Breast epithelium (tissue), 4 donors: ENCODE measurements around the gene PPARA. TPM values are rescaled to one million over a fixed set of nuclear protein-coding genes. Genes with fewer than 3 reads are reported as not detected.

Experiments used
- DNase-seq, 2 donors: peaks; one replicate each; pipeline ENCODE4 v3.0.0-alpha.2; 2019; ENCODE audit warnings: low spot score in 2 of 2
- H3K27ac ChIP-seq, 2 donors: fragments of 200-600 bp; sonication (generic) in 1 of 2; one replicate each; pipeline ENCODE4 v1.5.1; 2016 to 2019; ENCODE audit warnings: mild to moderate bottlenecking in 1 of 2
- H3K27me3 ChIP-seq, 2 donors: fragments of 200-600 bp; sonication (generic) in 1 of 2; one replicate each; pipeline versions ENCODE4 v1.5.1 to v1.6.0; 2017 to 2019; ENCODE audit warnings: control low read depth in 1 of 2, mild to moderate bottlenecking in 1 of 2
- H3K36me3 ChIP-seq: fragments of 200-600 bp; one replicate; pipeline ENCODE4 v1.5.1; 2019
- H3K4me1 ChIP-seq, 2 donors: fragments of 200-600 bp; sonication (generic); one replicate each; pipeline ENCODE4 v1.5.1; 2016 to 2019; ENCODE audit warnings: control low read depth in 1 of 2
- H3K4me3 ChIP-seq, 3 donors: fragments of 200-600 bp; sonication (generic); 1 replicate in 2 of 3; 2 replicates in 1 of 3; pipeline ENCODE4 v1.5.1; 2016 to 2019; ENCODE audit warnings: mild to moderate bottlenecking in 3 of 3, moderate library complexity in 2 of 3
- H3K9me3 ChIP-seq, 2 donors: fragments of 200-600 bp; sonication (generic) in 1 of 2; one replicate each; pipeline ENCODE4 v1.5.1; 2016 to 2019; ENCODE audit warnings: control low read depth in 1 of 2
- POLR2A ChIP-seq: fragments of 450-650 bp; IDR thresholded peaks from one replicate; pipeline ENCODE4 v1.6.1; 2016; ENCODE audit warnings: antibody characterized with exemption, mild to moderate bottlenecking, moderate library complexity
- POLR2AphosphoS5 ChIP-seq, 3 donors: sonication (generic); formaldehyde crosslinking; IDR thresholded peaks; one replicate each; pipeline ENCODE4 v1.6.1; 2017; ENCODE audit warnings: antibody characterized with exemption in 3 of 3
- intact Hi-C: fragments of 100-400 bp; cut with DNase I; formaldehyde crosslinking; loops from one replicate; pipeline ENCODE4 v1.15.1; 2023; ENCODE audit warnings: low total_unique reads
- total RNA-seq, 3 donors: library from RNA; depleted of rRNA; stranded (reverse); fragments of >200 nt; gene quantifications; one replicate each; pipeline ENCODE4 v1.1.0, GENCODE V29; 2016
- TF ChIP-seq, protein P1 (sequence below), 3 donors: fragments of 450-650 bp; IDR thresholded peaks; one replicate each; pipeline ENCODE4 v1.5.1; 2016 to 2017; ENCODE audit warnings: antibody characterized with exemption in 3 of 3, mild to moderate bottlenecking in 3 of 3, moderate library complexity in 3 of 3

The PPARA gene
- total RNA-seq, 3 donors from 2014 or later, result 15.2 to 31.0 (median 22.3) TPM

DNA sequence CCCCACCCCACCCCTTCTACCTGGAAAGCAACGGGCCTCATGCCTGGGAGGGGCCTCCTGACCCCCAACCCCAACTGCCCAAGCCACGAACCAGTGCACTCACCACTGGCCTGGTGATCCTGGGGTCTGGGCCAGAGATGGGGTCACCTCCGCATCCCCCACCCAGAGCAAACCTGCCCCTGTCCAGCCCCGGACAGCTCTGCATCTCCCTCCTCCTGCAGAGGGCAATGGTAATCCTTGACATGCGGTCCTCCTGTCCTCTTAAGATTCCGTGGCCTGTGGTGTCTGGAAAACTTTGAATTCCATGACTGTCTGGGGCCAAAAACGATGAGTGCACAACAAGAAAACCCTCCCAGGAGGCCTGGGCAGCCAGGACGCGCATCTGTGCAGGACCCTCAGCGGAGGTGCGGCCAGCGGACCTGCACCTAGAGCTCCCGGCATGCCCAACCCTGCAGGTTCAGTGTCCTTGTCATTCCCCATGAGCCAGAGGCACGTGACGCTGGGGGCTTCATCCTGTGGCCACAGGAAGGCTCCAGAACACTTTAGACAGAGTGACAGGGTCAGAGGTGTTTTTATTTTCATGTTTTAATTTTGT lies 16.1 kb upstream of the PPARA start:
- Histone ChIP-seq H3K36me3 (no peaks in the 10 kb centered on the region), H3K27ac (no peak overlapping the region), H3K4me3 (no peak overlapping the region), H3K27me3 (no peaks in the 10 kb centered on the region), H3K4me1 (no peaks in the 10 kb centered on the region), H3K9me3 (no peaks in the 10 kb centered on the region)
- intact Hi-C loops, result loop anchor here (10.0 kb wide), 1 partner anchor 161 kb away; the partner anchor contains the start of gene GTSE1
- DNase-seq, result no peak
- TF ChIP-seq POLR2AphosphoS5 (IDR thresholded peaks at IDR 0.05) (no peak), POLR2A (no peak)
- TF ChIP-seq, protein P1, sequence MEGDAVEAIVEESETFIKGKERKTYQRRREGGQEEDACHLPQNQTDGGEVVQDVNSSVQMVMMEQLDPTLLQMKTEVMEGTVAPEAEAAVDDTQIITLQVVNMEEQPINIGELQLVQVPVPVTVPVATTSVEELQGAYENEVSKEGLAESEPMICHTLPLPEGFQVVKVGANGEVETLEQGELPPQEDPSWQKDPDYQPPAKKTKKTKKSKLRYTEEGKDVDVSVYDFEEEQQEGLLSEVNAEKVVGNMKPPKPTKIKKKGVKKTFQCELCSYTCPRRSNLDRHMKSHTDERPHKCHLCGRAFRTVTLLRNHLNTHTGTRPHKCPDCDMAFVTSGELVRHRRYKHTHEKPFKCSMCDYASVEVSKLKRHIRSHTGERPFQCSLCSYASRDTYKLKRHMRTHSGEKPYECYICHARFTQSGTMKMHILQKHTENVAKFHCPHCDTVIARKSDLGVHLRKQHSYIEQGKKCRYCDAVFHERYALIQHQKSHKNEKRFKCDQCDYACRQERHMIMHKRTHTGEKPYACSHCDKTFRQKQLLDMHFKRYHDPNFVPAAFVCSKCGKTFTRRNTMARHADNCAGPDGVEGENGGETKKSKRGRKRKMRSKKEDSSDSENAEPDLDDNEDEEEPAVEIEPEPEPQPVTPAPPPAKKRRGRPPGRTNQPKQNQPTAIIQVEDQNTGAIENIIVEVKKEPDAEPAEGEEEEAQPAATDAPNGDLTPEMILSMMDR (IDR thresholded peaks at IDR 0.05), result no peak

DNA sequence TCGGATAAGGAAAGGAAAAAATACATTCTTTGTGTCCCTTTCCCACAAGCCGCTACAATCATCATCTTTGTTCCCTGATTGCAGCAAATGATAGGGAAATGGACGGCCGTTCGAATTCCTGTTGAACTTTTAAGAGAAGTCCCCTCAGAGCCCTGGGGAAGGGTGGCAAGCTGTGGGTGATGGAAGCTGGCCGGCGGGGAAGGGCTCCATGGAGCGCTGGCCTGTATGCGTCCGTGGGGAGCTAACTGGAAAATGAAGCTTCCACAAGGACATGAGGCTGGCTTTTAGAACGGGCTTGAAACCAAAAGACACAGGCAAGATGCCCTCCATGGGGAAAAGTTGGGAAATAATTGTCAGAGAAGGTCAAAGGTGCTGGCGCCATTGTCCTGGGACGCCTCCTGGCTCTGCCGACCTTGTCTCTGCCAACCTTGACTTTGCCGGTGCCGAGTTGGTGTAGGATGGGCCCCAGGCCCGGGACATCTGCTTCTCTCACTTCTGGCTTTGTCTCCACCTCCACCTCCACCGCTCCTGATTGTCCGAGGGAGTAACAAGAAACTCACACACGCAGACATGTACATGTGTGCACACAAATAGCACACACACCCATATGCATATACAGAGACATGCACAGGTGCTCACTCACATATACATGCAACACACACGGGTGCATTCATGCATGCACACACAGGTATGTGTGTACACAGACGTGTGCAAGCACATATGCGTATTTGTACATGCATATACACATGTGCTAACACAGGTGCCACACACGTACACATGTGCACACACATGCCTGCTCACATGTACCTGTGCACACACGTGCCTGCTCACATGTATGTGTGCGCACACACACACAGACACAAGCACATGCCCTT lies 14.5 kb upstream of the PPARA start:
- Histone ChIP-seq H3K4me3 (no peak overlapping the region), H3K36me3 (no peaks in the 10 kb centered on the region), H3K9me3 (no peaks in the 10 kb centered on the region), H3K27me3 (no peaks in the 10 kb centered on the region), H3K27ac (no peak overlapping the region), H3K4me1 (no peaks in the 10 kb centered on the region)
- intact Hi-C loops, result loop anchor here (10.0 kb wide), 1 partner anchor 159 kb away; the partner anchor contains the start of gene GTSE1
- no peak for DNase-seq
- TF ChIP-seq, protein P1 (IDR thresholded peaks at IDR 0.05), result no peak
- TF ChIP-seq POLR2A (no peak), POLR2AphosphoS5 (IDR thresholded peaks at IDR 0.05) (no peak)

DNA sequence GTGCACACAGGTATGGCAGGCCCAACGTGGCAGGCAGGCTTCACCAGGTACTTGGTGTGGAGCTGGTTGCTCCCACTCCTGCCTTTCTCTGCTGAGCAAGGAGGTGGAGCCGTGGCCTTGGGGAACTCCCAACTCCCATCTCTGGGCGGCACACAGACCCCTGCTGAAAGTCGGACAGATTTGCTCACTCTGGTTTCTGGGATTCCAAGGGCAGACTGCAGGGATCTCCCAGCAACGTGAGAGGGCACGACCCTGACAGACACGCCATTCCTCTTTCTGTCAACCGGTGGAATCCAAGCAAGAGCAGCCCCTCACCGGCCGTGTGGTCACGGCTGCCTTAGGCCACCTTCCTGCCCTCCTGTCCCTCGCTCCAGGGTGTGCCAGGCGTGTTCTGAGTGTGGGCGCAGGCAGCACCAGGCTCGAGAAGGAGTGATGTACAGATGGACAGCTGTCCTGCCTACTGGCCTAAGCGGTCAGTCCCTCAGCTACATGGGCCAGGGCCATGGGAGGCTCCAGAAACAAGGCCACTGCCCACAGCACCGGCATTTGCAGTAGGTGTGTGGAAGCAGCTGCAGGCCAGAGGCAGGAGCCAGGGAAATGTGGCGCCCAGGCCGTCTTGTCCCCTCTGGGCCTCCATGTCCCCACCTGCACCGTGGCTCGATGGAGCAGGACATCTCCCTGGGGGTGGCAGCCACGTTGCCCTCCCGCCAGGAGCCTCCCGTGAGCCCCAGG lies 13.7 kb upstream of the PPARA start:
- no peak overlapping the region for H3K4me3 ChIP-seq
- intact Hi-C loops, result loop anchor here (10.0 kb wide), 1 partner anchor 158 kb away; the partner anchor contains the start of gene GTSE1
- H3K4me1 ChIP-seq, result no peaks in the 10 kb centered on the region
- H3K27ac ChIP-seq, result no peak overlapping the region
- DNase-seq, result no peak
- no peaks in the 10 kb centered on the region for H3K9me3 ChIP-seq
- no peaks in the 10 kb centered on the region for H3K27me3 ChIP-seq
- H3K36me3 ChIP-seq, result no peaks in the 10 kb centered on the region
- TF ChIP-seq, protein P1 (IDR thresholded peaks at IDR 0.05), result no peak
- no peak for TF ChIP-seq POLR2AphosphoS5 (IDR thresholded peaks at IDR 0.05)
- TF ChIP-seq POLR2A, result no peak

DNA sequence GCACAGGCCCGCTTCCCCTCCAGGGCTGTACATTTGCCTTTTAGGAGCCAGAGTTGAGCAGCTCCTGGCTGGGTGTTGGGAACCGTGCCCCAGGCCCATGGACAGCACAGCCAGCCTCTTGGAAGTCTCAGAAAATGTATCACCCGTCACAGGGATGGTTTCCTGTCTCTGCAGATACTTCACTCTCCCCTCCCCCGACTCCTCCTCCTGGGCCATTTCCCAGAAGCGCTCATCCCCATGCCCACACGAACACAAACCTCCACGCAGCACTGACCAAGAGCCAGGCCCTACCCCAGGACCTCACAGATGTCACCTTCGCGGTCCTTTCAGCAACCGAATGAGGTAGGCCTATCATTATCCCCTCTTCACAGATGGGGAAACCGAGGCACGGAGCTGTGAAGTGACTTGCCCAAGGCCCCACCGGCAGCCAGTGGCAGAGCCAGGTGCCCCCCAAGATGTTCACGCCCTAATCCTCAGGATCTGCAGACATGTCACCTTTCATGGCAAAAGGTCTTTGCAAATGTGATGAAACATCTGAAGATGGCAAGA lies 13.0 kb upstream of the PPARA start:
- no peaks in the 10 kb centered on the region for H3K27me3 ChIP-seq
- H3K4me1 ChIP-seq, result no peaks in the 10 kb centered on the region
- DNase-seq, result no peak
- no peaks in the 10 kb centered on the region for H3K36me3 ChIP-seq
- H3K27ac ChIP-seq, result no peak overlapping the region
- intact Hi-C loops, result loop anchor here (10.0 kb wide), 1 partner anchor 158 kb away; the partner anchor contains the start of gene GTSE1
- TF ChIP-seq, protein P1 (IDR thresholded peaks at IDR 0.05), result no peak
- TF ChIP-seq POLR2AphosphoS5 (IDR thresholded peaks at IDR 0.05), result no peak
- no peak for TF ChIP-seq POLR2A
- H3K4me3 ChIP-seq, result no peak overlapping the region
- no peaks in the 10 kb centered on the region for H3K9me3 ChIP-seq
